ENCODE data around the gene EHHADH. TPM values are rescaled to one million over a fixed set of nuclear protein-coding genes. Genes with fewer than 3 reads are reported as not detected.

EHHADH gene
- total RNA-seq, 2 donors from 2014 or later, result 2.0 to 3.1 TPM

- H3K4me1 ChIP-seq (ENCODE audit: control insufficient read depth in 1 of 2, low read depth in 2 of 2), result no peaks in the 10 kb centered on the region
- H3K9me3 ChIP-seq, result no peaks in the 10 kb centered on the region
- DNase-seq (ENCODE audit: low spot score) (no peak), ATAC-seq (ENCODE audit: insufficient number of reproducible peaks, low FRiP score, low read depth) (no peak)
- no peak for TF ChIP-seq CTCF (IDR thresholded peaks at IDR 0.05)
- no peak overlapping the region for H3K27ac ChIP-seq
- H3K36me3 ChIP-seq, result no peaks in the 10 kb centered on the region
- no peaks in the 10 kb centered on the region for H3K27me3 ChIP-seq (replicated peaks; ENCODE audit: insufficient read depth)
- no peak overlapping the region for H3K4me3 ChIP-seq
Observed at GRCh38 chr3:185162634-185163033, 91.2 kb downstream of the EHHADH start.

- no peak overlapping the region for H3K4me3 ChIP-seq
- no peaks in the 10 kb centered on the region for H3K27me3 ChIP-seq (replicated peaks; ENCODE audit: insufficient read depth)
- DNase-seq (ENCODE audit: low spot score), result no peak
- H3K9me3 ChIP-seq, result no peaks in the 10 kb centered on the region
- H3K4me1 ChIP-seq (ENCODE audit: control insufficient read depth in 1 of 2, low read depth in 2 of 2), result no peaks in the 10 kb centered on the region
- no peak overlapping the region for H3K27ac ChIP-seq
- no peak for ATAC-seq (ENCODE audit: insufficient number of reproducible peaks, low FRiP score, low read depth)
- no peaks in the 10 kb centered on the region for H3K36me3 ChIP-seq
- TF ChIP-seq CTCF (IDR thresholded peaks at IDR 0.05), result no peak
Observed at GRCh38 chr3:185161761-185162160, 92.1 kb downstream of the EHHADH start.

GRCh38 chr3:185157347-185157746 lies 96.5 kb downstream of the EHHADH start:
- Histone ChIP-seq H3K4me3 (no peak overlapping the region), H3K4me1 (ENCODE audit: control insufficient read depth in 1 of 2, low read depth in 2 of 2) (peaks cover 0 to 9% of the 10 kb centered on the region in 2 donors), H3K9me3 (no peaks in the 10 kb centered on the region), H3K27me3 (replicated peaks; ENCODE audit: insufficient read depth) (no peaks in the 10 kb centered on the region), H3K36me3 (no peaks in the 10 kb centered on the region), H3K27ac (no peak overlapping the region)
- no peak for ATAC-seq (ENCODE audit: insufficient number of reproducible peaks, low FRiP score, low read depth)
- TF ChIP-seq CTCF (IDR thresholded peaks at IDR 0.05), result no peak
- DNase-seq (ENCODE audit: low spot score), result no peak

- no peaks in the 10 kb centered on the region for H3K36me3 ChIP-seq
- H3K27me3 ChIP-seq (replicated peaks; ENCODE audit: insufficient read depth), result peaks cover 6% of the 10 kb centered on the region
- no peak for DNase-seq (ENCODE audit: low spot score)
- no peak for TF ChIP-seq CTCF (IDR thresholded peaks at IDR 0.05)
- H3K9me3 ChIP-seq, result no peaks in the 10 kb centered on the region
- ATAC-seq (ENCODE audit: insufficient number of reproducible peaks, low FRiP score, low read depth), result no peak
- H3K27ac ChIP-seq, result no peak overlapping the region
- peaks cover 0 to 11% of the 10 kb centered on the region in 2 donors for H3K4me1 ChIP-seq (ENCODE audit: control insufficient read depth in 1 of 2, low read depth in 2 of 2)
- H3K4me3 ChIP-seq, result no peak overlapping the region
Observed at GRCh38 chr3:185155678-185156077, 98.2 kb downstream of the EHHADH start.

GRCh38 chr3:185153861-185154629 lies 99.8 kb downstream of the EHHADH start:
- H3K4me3 ChIP-seq, result peak overlapping the region; percentile 88
- H3K27me3 ChIP-seq (replicated peaks; ENCODE audit: insufficient read depth), result peaks cover 6% of the 10 kb centered on the region
- H3K36me3 ChIP-seq, result no peaks in the 10 kb centered on the region
- H3K4me1 ChIP-seq (ENCODE audit: control insufficient read depth in 1 of 2, low read depth in 2 of 2), result peaks cover 10 to 24% of the 10 kb centered on the region in 2 donors
- no peak for ATAC-seq (ENCODE audit: insufficient number of reproducible peaks, low FRiP score, low read depth)
- no peak for DNase-seq (ENCODE audit: low spot score)
- no peaks in the 10 kb centered on the region for H3K9me3 ChIP-seq
- no peak for TF ChIP-seq CTCF (IDR thresholded peaks at IDR 0.05)
- no peak overlapping the region for H3K27ac ChIP-seq
